GM12891 (cell line): ENCODE results near the gene MFF.

Source experiments
- POLR2A ChIP-seq: IDR thresholded peaks from 2 replicates; pipeline ENCODE4 v1.6.1; 2011; ENCODE audit warnings: low read depth, low read length, control low read depth
- POLR2AphosphoS5 ChIP-seq: IDR thresholded peaks from 2 replicates; pipeline ENCODE4 v1.6.1; 2011; ENCODE audit warnings: low read depth, low read length, control low read depth
- SPI1 ChIP-seq: IDR thresholded peaks from 2 replicates; pipeline ENCODE4 v1.6.1; 2011; ENCODE audit warnings: low read depth, low read length, control low read depth

DNA sequence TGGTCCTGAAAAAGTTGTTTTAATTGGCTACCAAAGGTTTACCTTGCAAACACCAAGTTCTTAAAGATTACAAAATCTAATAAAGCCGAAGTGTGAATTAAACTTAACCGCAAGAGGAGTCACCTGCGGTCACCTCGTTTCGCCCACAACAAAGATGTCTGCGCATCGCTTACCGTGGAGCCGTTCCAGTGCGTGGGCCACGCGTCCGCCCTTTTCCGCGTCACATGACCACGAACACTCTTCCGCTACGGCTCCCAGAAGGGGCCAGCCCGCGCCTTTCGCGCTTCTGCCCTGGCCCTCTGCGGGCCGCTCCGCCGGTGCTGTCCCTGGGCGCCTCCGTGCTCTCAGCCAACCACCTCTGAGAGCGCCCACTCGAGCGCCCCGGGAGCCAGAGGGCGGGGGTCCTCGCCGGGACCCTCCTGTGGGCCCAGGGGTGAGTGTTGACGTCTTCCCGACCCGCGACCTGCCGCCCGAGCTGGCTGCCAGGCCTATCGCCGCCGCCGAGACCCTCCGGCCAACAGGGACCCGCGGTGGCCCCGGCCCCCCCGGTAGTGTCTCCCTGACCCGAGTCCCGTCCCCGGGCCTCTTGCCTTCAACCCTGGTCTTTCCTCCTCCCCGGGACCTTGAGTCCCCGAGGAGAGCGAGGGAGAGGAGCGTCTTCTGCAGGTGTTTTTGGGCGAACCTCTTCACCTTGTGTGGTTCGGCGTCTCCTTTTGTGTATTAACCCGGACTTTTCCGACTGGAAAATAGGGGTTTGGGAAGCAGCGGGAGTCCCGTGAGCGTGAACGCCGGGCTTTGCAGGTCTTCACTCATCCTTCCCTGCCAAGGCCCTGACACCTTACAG, at the start of gene MFF:
- TF ChIP-seq POLR2AphosphoS5 (peak; percentile 64; the same call in 1 of the 2 replicates), POLR2A (peak; percentile 73), SPI1 (no peak)
